Neural cell (in vitro differentiated cells): ENCODE data around the gene LARGE1. TPM values are rescaled to one million over a fixed set of nuclear protein-coding genes. Genes with fewer than 3 reads are reported as not detected.

Experiments used
- H2AFZ ChIP-seq: fragments of 200-600, 300-800 bp; sonication (generic), shearing (Covaris generic); 2 replicates; pipeline ENCODE4 v1.6.0; 2014; ENCODE audit warnings: low read depth, mild to moderate bottlenecking, antibody characterized with exemption, low read length, moderate library complexity
- H3F3A ChIP-seq: fragments of 200-600 bp; shearing (Covaris generic); 2 replicates; pipeline ENCODE4 v1.6.1; 2016; ENCODE audit warnings: mild to moderate bottlenecking, moderate library complexity, mixed read lengths, antibody characterized with exemption, low read length; ENCODE audit not compliant: insufficient read depth, poor library complexity, severe bottlenecking
- H3K27ac ChIP-seq: fragments of 200-600, 300-800 bp; sonication (generic), shearing (Covaris generic); 2 replicates; pipeline ENCODE4 v1.5.1; 2014; ENCODE audit warnings: mild to moderate bottlenecking, low read length, moderate library complexity
- H3K27me3 ChIP-seq: fragments of 300-800, 200-600 bp; sonication (generic), shearing (Covaris generic); 2 replicates; pipeline ENCODE4 v1.6.0; 2014; ENCODE audit warnings: mild to moderate bottlenecking, low read depth, low read length, moderate library complexity; ENCODE audit not compliant: insufficient read depth
- H3K36me3 ChIP-seq: fragments of 300-800, 200-600 bp; sonication (generic), shearing (Covaris generic); 2 replicates; pipeline ENCODE4 v1.5.1; 2014; ENCODE audit warnings: mild to moderate bottlenecking, antibody characterized with exemption, low read length, moderate library complexity; ENCODE audit not compliant: insufficient read depth
- H3K4me2 ChIP-seq: fragments of 300-800, 200-600 bp; sonication (generic), shearing (Covaris generic); 2 replicates; pipeline ENCODE4 v1.6.0; 2014; ENCODE audit warnings: mild to moderate bottlenecking, low read length
- H3K4me3 ChIP-seq: fragments of 300-800, 200-600 bp; sonication (generic), shearing (Covaris generic); 2 replicates; pipeline ENCODE4 v1.5.1; 2014; ENCODE audit warnings: mild to moderate bottlenecking, low read length, moderate library complexity
- H3K79me2 ChIP-seq: fragments of 200-600 bp; shearing (Covaris generic); replicated peaks from 2 replicates; pipeline ENCODE4 v1.6.0; 2014; ENCODE audit warnings: mild to moderate bottlenecking, low read length, moderate library complexity; ENCODE audit not compliant: insufficient read depth
- H3K9ac ChIP-seq: fragments of 300-800, 200-600 bp; sonication (generic), shearing (Covaris generic); 2 replicates; pipeline ENCODE4 v1.6.1; 2016; ENCODE audit warnings: mild to moderate bottlenecking, low read length, mixed read lengths
- H3K9me2 ChIP-seq: fragments of 200-600 bp; shearing (Covaris generic); 2 replicates; pipeline ENCODE4 v1.6.1; 2016; ENCODE audit warnings: mild to moderate bottlenecking, low read length, mixed read lengths; ENCODE audit not compliant: insufficient read depth
- H3K9me3 ChIP-seq: fragments of 200-600, 300-800 bp; sonication (generic), shearing (Covaris generic); 2 replicates; pipeline ENCODE4 v1.6.1; 2016; ENCODE audit warnings: mild to moderate bottlenecking, mixed run types, low read length, moderate library complexity, mixed read lengths
- H4K20me1 ChIP-seq: fragments of 200-600 bp; shearing (Covaris generic); 2 replicates; pipeline ENCODE4 v1.6.1; 2016; ENCODE audit warnings: mild to moderate bottlenecking, mixed run types; ENCODE audit not compliant: insufficient read depth
- EP300 ChIP-seq: fragments of 450-650 bp; conservative IDR thresholded peaks from 2 replicates; pipeline ENCODE4 v1.6.1; 2014; ENCODE audit warnings: antibody characterized with exemption, mild to moderate bottlenecking, moderate library complexity; ENCODE audit not compliant: poor library complexity, severe bottlenecking
- EZH2 ChIP-seq: fragments of 200-600, 300-800 bp; shearing (Covaris generic), sonication (generic); IDR thresholded peaks from 2 replicates; pipeline ENCODE4 v1.6.1; 2014; ENCODE audit warnings: antibody characterized with exemption, low read length, borderline replicate concordance, mild to moderate bottlenecking; ENCODE audit not compliant: insufficient read depth, poor library complexity, severe bottlenecking
- MXI1 ChIP-seq: fragments of 450-650 bp; conservative IDR thresholded peaks from 2 replicates; pipeline ENCODE4 v1.6.1; 2014; ENCODE audit warnings: antibody characterized with exemption, mild to moderate bottlenecking; ENCODE audit not compliant: poor library complexity, severe bottlenecking
- POLR2AphosphoS5 ChIP-seq: IDR thresholded peaks from 2 replicates; pipeline ENCODE4 v1.6.1; 2012
- RAD21 ChIP-seq: fragments of 450-650 bp; conservative IDR thresholded peaks from 2 replicates; pipeline ENCODE4 v1.6.1; 2014; ENCODE audit warnings: antibody characterized with exemption, mild to moderate bottlenecking, moderate library complexity
- SMC3 ChIP-seq: fragments of 450-650 bp; conservative IDR thresholded peaks from 2 replicates; pipeline ENCODE4 v1.6.1; 2014; ENCODE audit warnings: antibody characterized with exemption, mild to moderate bottlenecking, moderate library complexity; ENCODE audit not compliant: poor library complexity
- TAF1 ChIP-seq: IDR thresholded peaks from 2 replicates; pipeline ENCODE4 v1.6.1; 2012; ENCODE audit warnings: low read depth
- polyA plus RNA-seq: library from polyadenylated mRNA; depleted of rRNA; stranded (reverse); fragments of >200 nt; gene quantifications from 2 replicates; pipeline ENCODE4 v1.2.3, GENCODE V29; 2014
- TF ChIP-seq, protein P1 (sequence below): IDR thresholded peaks from 2 replicates; pipeline ENCODE4 v1.6.1; 2012; ENCODE audit warnings: borderline replicate concordance
- TF ChIP-seq, protein P2 (sequence below): fragments of 450-650 bp; IDR thresholded peaks from 2 replicates; pipeline ENCODE4 v1.5.1; 2014; ENCODE audit warnings: antibody characterized with exemption, mild to moderate bottlenecking, moderate library complexity; ENCODE audit not compliant: poor library complexity, severe bottlenecking

The LARGE1 gene
- polyA plus RNA-seq, 1 donor from 2014 or later = 27.5 TPM

DNA sequence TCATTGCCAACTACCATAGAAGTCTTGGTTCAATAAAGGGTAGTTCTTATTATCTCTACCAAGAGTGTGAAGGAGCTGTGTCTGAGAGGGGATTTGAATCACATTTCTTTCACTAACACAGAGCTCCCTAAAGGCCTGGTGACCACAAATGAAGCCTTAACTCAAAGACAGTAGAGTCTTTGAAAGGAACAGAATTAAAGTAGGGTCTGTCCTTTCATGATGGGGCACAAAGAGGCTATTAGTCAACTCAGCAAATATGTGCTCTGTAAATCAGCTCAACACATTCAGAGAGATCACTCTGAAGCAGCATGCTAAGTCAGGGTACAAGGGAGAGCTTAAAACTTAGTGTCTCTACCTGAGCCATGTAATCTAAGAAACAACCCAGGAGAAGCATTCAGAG lies 649.7 kb downstream of the LARGE1 start:
- Histone ChIP-seq H3K4me2 (no peak overlapping the region), H3K9me3 (no peaks in the 10 kb centered on the region), H3K9ac (no peak overlapping the region), H4K20me1 (no peaks in the 10 kb centered on the region), H2AFZ (no peak overlapping the region), H3K27me3 (no peaks in the 10 kb centered on the region), H3K9me2 (no peaks in the 10 kb centered on the region), H3K79me2 (no peaks in the 10 kb centered on the region), H3K27ac (no peak overlapping the region), H3K36me3 (no peaks in the 10 kb centered on the region), H3F3A (no peaks in the 10 kb centered on the region), H3K4me3 (no peak overlapping the region)
- TF ChIP-seq, protein P1, sequence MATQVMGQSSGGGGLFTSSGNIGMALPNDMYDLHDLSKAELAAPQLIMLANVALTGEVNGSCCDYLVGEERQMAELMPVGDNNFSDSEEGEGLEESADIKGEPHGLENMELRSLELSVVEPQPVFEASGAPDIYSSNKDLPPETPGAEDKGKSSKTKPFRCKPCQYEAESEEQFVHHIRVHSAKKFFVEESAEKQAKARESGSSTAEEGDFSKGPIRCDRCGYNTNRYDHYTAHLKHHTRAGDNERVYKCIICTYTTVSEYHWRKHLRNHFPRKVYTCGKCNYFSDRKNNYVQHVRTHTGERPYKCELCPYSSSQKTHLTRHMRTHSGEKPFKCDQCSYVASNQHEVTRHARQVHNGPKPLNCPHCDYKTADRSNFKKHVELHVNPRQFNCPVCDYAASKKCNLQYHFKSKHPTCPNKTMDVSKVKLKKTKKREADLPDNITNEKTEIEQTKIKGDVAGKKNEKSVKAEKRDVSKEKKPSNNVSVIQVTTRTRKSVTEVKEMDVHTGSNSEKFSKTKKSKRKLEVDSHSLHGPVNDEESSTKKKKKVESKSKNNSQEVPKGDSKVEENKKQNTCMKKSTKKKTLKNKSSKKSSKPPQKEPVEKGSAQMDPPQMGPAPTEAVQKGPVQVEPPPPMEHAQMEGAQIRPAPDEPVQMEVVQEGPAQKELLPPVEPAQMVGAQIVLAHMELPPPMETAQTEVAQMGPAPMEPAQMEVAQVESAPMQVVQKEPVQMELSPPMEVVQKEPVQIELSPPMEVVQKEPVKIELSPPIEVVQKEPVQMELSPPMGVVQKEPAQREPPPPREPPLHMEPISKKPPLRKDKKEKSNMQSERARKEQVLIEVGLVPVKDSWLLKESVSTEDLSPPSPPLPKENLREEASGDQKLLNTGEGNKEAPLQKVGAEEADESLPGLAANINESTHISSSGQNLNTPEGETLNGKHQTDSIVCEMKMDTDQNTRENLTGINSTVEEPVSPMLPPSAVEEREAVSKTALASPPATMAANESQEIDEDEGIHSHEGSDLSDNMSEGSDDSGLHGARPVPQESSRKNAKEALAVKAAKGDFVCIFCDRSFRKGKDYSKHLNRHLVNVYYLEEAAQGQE = no peak
- no peak for TF ChIP-seq TAF1
- TF ChIP-seq EZH2 = no peak
- TF ChIP-seq, protein P2, sequence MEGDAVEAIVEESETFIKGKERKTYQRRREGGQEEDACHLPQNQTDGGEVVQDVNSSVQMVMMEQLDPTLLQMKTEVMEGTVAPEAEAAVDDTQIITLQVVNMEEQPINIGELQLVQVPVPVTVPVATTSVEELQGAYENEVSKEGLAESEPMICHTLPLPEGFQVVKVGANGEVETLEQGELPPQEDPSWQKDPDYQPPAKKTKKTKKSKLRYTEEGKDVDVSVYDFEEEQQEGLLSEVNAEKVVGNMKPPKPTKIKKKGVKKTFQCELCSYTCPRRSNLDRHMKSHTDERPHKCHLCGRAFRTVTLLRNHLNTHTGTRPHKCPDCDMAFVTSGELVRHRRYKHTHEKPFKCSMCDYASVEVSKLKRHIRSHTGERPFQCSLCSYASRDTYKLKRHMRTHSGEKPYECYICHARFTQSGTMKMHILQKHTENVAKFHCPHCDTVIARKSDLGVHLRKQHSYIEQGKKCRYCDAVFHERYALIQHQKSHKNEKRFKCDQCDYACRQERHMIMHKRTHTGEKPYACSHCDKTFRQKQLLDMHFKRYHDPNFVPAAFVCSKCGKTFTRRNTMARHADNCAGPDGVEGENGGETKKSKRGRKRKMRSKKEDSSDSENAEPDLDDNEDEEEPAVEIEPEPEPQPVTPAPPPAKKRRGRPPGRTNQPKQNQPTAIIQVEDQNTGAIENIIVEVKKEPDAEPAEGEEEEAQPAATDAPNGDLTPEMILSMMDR = no peak
- TF ChIP-seq SMC3 = no peak
- no peak for TF ChIP-seq POLR2AphosphoS5
- TF ChIP-seq EP300 = no peak
- no peak for TF ChIP-seq MXI1
- TF ChIP-seq RAD21 = no peak

DNA sequence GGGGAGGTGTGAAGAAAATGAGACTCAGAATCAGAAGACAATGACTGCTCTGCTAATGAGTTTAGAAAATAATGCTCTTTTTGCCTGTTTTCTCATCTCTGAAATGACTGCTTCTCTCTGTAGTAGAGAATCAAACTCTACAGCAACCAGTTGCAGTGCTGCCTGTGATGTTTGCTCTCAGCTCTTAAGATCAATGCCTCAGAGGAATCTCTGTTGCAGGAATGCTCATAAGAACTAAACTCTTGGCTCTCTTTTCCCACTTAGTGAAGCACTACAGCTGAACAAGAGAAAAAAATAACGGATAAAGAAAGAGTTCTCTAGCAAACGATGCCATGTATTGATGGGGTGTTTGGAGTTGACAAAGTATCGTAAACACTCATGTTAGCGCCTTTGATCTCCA lies 658.6 kb downstream of the LARGE1 start:
- TF ChIP-seq, protein P1 = no peak
- TF ChIP-seq EP300 = no peak
- no peak for TF ChIP-seq SMC3
- TF ChIP-seq EZH2 = no peak
- TF ChIP-seq TAF1 = no peak
- TF ChIP-seq RAD21 = no peak
- TF ChIP-seq, protein P2 = no peak
- no peak for TF ChIP-seq MXI1
- no peak for TF ChIP-seq POLR2AphosphoS5

More for the DNA sequence above, 658.6 kb downstream of the LARGE1 start:
- Histone ChIP-seq H4K20me1 (no peaks in the 10 kb centered on the region), H3K9me3 (no peaks in the 10 kb centered on the region), H3K79me2 (no peaks in the 10 kb centered on the region), H3K4me2 (no peak overlapping the region), H3K9ac (no peak overlapping the region), H2AFZ (no peak overlapping the region), H3K4me3 (no peak overlapping the region), H3F3A (no peaks in the 10 kb centered on the region), H3K36me3 (no peaks in the 10 kb centered on the region), H3K27me3 (no peaks in the 10 kb centered on the region), H3K9me2 (no peaks in the 10 kb centered on the region), H3K27ac (no peak overlapping the region)
